ENCODE data around the gene IRF7. TPM values are rescaled to one million over a fixed set of nuclear protein-coding genes. Genes with fewer than 3 reads are reported as not detected.

IRF7 gene
- total and polyA plus RNA-seq, 9 of the 15 experiments (the other 6 are each of a cell fraction or from before 2014, with no cell fraction given) = 0.27 to 7.6 (median 1.8) TPM

GRCh38 chr11:616320-617198 lies 809 bp upstream of the IRF7 start:
- Histone ChIP-seq H3K36me3 (ENCODE audit: control insufficient read depth, insufficient read depth, low read length) (peaks cover 66% of the 10 kb centered on the region; the same call in 2 of the 3 replicates), H2AFZ (ENCODE audit: low read depth, low read length) (no peak overlapping the region), H3K79me2 (ENCODE audit: control insufficient read depth, insufficient read depth, low read length) (peaks cover 9% of the 10 kb centered on the region; the same call in 1 of the 3 replicates), H3K9me1 (ENCODE audit: control insufficient read depth, insufficient read depth, low read length) (peaks cover 6% of the 10 kb centered on the region), H3K4me3 (peak overlapping the region; percentile 78), H4K20me1 (replicated peaks; ENCODE audit: control insufficient read depth, insufficient read depth, low read length) (peaks cover 13% of the 10 kb centered on the region), H3K9me3 (replicated peaks; ENCODE audit: control insufficient read depth, insufficient read depth, low read depth, low read length) (no peaks in the 10 kb centered on the region), H3K4me1 (replicated peaks in 1 of 2; ENCODE audit: control insufficient read depth in 2 of 2, insufficient read depth in 2 of 2, low read length in 2 of 2) (peaks cover 8 to 83% of the 10 kb centered on the region in 2 experiments), H3K9ac (ENCODE audit: insufficient read depth in 1 of 2, low read depth in 2 of 2, low read length in 2 of 2) (no peak overlapping the region), H3K27me3 (ENCODE audit: control insufficient read depth in 2 of 2, insufficient read depth in 2 of 2, low read length in 2 of 2) (no peaks in the 10 kb centered on the region), H3K27ac (ENCODE audit: extremely low read depth, low read depth, low read length) (peak overlapping the region; percentile 84; the same call in 1 of the 3 replicates), H3K4me2 (ENCODE audit: insufficient read depth, low read length) (peak overlapping the region; percentile 88; the same call in 1 of the 2 replicates)
- peak; percentile 63 for TF ChIP-seq POLR2G (IDR thresholded peaks at IDR 0.05; ENCODE audit: low read depth, low read length)
- no peak for TF ChIP-seq FOXJ3 (CRISPR knock-in tag; IDR thresholded peaks at IDR 0.05)
- DNase-seq (ENCODE audit: extremely low read depth in 1 of 4, low spot score in 3 of 4) (no peak), FAIRE-seq (no peak), ATAC-seq (no peak)
- intact Hi-C loops (cut with micrococcal nuclease) (loop anchor here (10.0 kb wide), 1 partner anchor 62 kb away; no protein-coding TSS in a partner anchor), in situ Hi-C loops (cut with MboI) (no loop called here)
- BruUV-seq (replicated peaks) = no TSS peak
- ChIA-PET POLR2A (no interaction called here), CTCF (ENCODE audit: low intra/inter-chr PET ratio) (no interaction called here)
- WGBS (ENCODE audit: insufficient coverage, low coverage, missing lambda C conversion rate) = 86% methylated on average over 30 of the region's 39 CpGs
